H1 (cell line): Measurements from ENCODE around the gene GABRR3. TPM values are rescaled to one million over a fixed set of nuclear protein-coding genes. Genes with fewer than 3 reads are reported as not detected.

Experiments
- ATF3 ChIP-seq: IDR thresholded peaks from 2 replicates; pipeline ENCODE4 v1.6.1; 2011; ENCODE audit warnings: low read depth, mild to moderate bottlenecking, low read length; ENCODE audit not compliant: insufficient read depth
- CBX5 ChIP-seq: fragments of 300-800, 300-1000 bp; sonication (generic); IDR thresholded peaks from 2 replicates; pipeline ENCODE4 v1.7.1; 2016; ENCODE audit warnings: antibody characterized with exemption, low read length, low read depth
- RXRA ChIP-seq: IDR thresholded peaks from 2 replicates; pipeline ENCODE4 v1.6.1; 2011; ENCODE audit warnings: low read depth, mild to moderate bottlenecking, low read length, moderate library complexity; ENCODE audit not compliant: insufficient read depth
- SP4 ChIP-seq: IDR thresholded peaks from 2 replicates; pipeline ENCODE4 v1.6.1; 2012; ENCODE audit warnings: low read length, inconsistent platforms
- polyA plus RNA-seq, 7 experiments: library from polyadenylated mRNA; depleted of rRNA in 3 of 7; stranded (reverse) in 5 of 7; unstranded in 2 of 7; fragments of >200 nt in 5 of 7; fragments of 200-250 nt in 2 of 7; gene quantifications; 1 replicate in 5 of 7; 2 replicates in 1 of 7; 4 replicates in 1 of 7; pipeline versions ENCODE4 v1.2.1 to v1.2.3, GENCODE V29; 2011 to 2013; ENCODE audit warnings: missing spikeins in 2 of 7, mixed read lengths in 2 of 7
- total RNA-seq: library from RNA; stranded (reverse); fragmentation: NEBNext Ultra II Directional; extraction: Animal tissue kit (Norgen Biotek cat#: 25700); gene quantifications from 2 replicates; pipeline ENCODE4 v1.2.1, GENCODE V29; 2021

GABRR3 gene
- total and polyA plus RNA-seq, 2 of the 8 experiments (the other 6 are each of a cell fraction or from before 2014, with no cell fraction given): not detected

GRCh38 chr3:98013411-98014267 is 21.5 kb downstream of the GABRR3 start (continued):
- TF ChIP-seq RXRA (no peak), CBX5 (no peak), SP4 (no peak), ATF3 (no peak)
